Panc1 (cell line): ENCODE data around the gene OR1A2. TPM values are rescaled to one million over a fixed set of nuclear protein-coding genes. Genes with fewer than 3 reads are reported as not detected.

Experiments used
- ATAC-seq: fragments of 200-7000 bp; cut with Tn5 transposase; 2 replicates; pipeline ENCODE4 v1.9.1; 2020; ENCODE audit warnings: mild to moderate bottlenecking, moderate library complexity
- BruUV-seq: library from RNA; stranded (reverse); fragments of 400-500 nt; replicated peaks from 2 replicates; lab custom pipeline; 2021; lab: Mats Ljungman, UMichigan
- CTCF ChIA-PET: fragments of 300-600 bp; sonication (Branson Sonifier 250); formaldehyde crosslinking; loops from one replicate; lab custom pipeline; 2022; ENCODE audit warnings: antibody characterized with exemption; lab: Charles Lee
- POLR2A ChIA-PET: fragments of 300-600 bp; sonication (Branson Sonifier 250); formaldehyde crosslinking; loops from one replicate; lab custom pipeline; 2022; ENCODE audit warnings: antibody characterized with exemption; lab: Charles Lee
- DNase-seq: peaks from one replicate; pipeline ENCODE4 v3.0.0-alpha.2; 2010; ENCODE audit warnings: low read depth, low spot score
- H3K27ac ChIP-seq: 2 replicates; pipeline ENCODE4 v1.5.1; 2011; ENCODE audit warnings: mild to moderate bottlenecking, low read length, inconsistent platforms
- H3K27me3 ChIP-seq: fragments of 200-500 bp; sonication (Bioruptor generic); 2 replicates; pipeline ENCODE4 v1.6.0; 2014; ENCODE audit warnings: low read length, inconsistent platforms; ENCODE audit not compliant: control insufficient read depth, insufficient read depth
- H3K36me3 ChIP-seq: fragments of 200-500 bp; sonication (Bioruptor generic); 2 replicates; pipeline ENCODE4 v1.5.1; 2014; ENCODE audit warnings: inconsistent platforms, mild to moderate bottlenecking, low read length, moderate library complexity; ENCODE audit not compliant: control insufficient read depth, insufficient read depth
- H3K4me1 ChIP-seq: 2 replicates; pipeline ENCODE4 v1.5.1; 2011; ENCODE audit warnings: inconsistent platforms, mild to moderate bottlenecking, low read length, moderate library complexity; ENCODE audit not compliant: control insufficient read depth, insufficient read depth
- H3K4me3 ChIP-seq, 2 experiments: 2 replicates each; pipeline ENCODE4 v1.5.1; 2011 to 2012; ENCODE audit warnings: low read depth in 2 of 2, low read length in 2 of 2, mild to moderate bottlenecking in 2 of 2, inconsistent platforms in 1 of 2, moderate library complexity in 1 of 2
- H3K9me3 ChIP-seq: fragments of 200-500 bp; sonication (Bioruptor generic); 2 replicates; pipeline ENCODE4 v1.5.1; 2014; ENCODE audit warnings: low read depth, mild to moderate bottlenecking, inconsistent platforms, low read length, moderate library complexity; ENCODE audit not compliant: control insufficient read depth, insufficient read depth
- POLR2AphosphoS5 ChIP-seq: IDR thresholded peaks from 2 replicates; pipeline ENCODE4 v1.6.1; 2012; ENCODE audit warnings: mild to moderate bottlenecking, low read depth, low read length, moderate library complexity
- SIN3A ChIP-seq: IDR thresholded peaks from 2 replicates; pipeline ENCODE4 v1.6.1; 2012; ENCODE audit warnings: low read depth, mild to moderate bottlenecking, low read length, moderate library complexity, borderline replicate concordance; ENCODE audit not compliant: insufficient read depth
- TCF7L2 ChIP-seq: IDR thresholded peaks from 2 replicates; pipeline ENCODE4 v1.6.1; 2011; ENCODE audit warnings: mild to moderate bottlenecking, low read depth, low read length, inconsistent platforms
- in situ Hi-C: cut with HindIII; loops from 2 replicates; pipeline ENCODE4 v1.10.0; 2016; ENCODE audit warnings: low sequenced_read_pairs, low pct_unique_long_range_greater_than_20kb
- intact Hi-C: fragments of 100-400 bp; cut with micrococcal nuclease; formaldehyde crosslinking; loops from one replicate; pipeline ENCODE4 v1.10.0; 2022; ENCODE audit not compliant: unreplicated experiment
- total RNA-seq: library from RNA; stranded (reverse); gene quantifications from one replicate; pipeline ENCODE4 v1.2.1, GENCODE V29; 2021; ENCODE audit not compliant: unreplicated experiment
- TF ChIP-seq, protein P1 (sequence below): fragments of 450-650 bp; IDR thresholded peaks from 2 replicates; pipeline ENCODE4 v1.5.1; 2017; ENCODE audit warnings: mild to moderate bottlenecking
- TF ChIP-seq, protein P2 (sequence below), 2 experiments: IDR thresholded peaks; 2 replicates each; pipeline ENCODE4 v1.6.1; 2011 to 2012; ENCODE audit warnings: low read depth in 2 of 2, control low read depth in 1 of 2, low read length in 1 of 2, mild to moderate bottlenecking in 1 of 2, moderate library complexity in 1 of 2; ENCODE audit not compliant: insufficient read depth in 1 of 2

Gene OR1A2
- total RNA-seq, 1 experiment from 2014 or later, result not detected

DNA sequence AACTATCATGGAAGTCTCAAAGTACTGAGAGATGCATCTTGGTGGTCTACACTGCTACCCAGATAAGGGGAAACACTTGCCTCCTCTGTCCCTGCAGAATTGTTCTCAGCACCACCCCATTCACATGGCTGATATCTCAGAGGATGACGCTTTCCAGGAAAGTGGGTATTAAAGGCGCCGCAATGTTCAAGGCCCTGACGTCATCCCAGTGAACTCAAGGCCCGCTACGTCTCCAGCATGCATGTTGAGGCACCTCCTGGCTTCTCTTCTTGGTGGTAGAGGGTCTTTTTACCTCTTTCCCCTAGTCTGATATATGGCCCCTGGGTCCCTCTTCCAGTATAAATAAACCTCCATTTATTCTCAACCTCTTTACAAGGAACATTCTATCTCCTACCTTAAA is 11.2 kb downstream of the OR1A2 start:
- intact Hi-C loops (no loop called here), in situ Hi-C loops (no loop called here)
- DNase-seq, result no peak
- H3K9me3 ChIP-seq, result no peaks in the 10 kb centered on the region
- H3K4me3 ChIP-seq, result no peak overlapping the region
- H3K36me3 ChIP-seq, result no peaks in the 10 kb centered on the region
- H3K4me1 ChIP-seq, result no peaks in the 10 kb centered on the region
- BruUV-seq, result no TSS peak
- no peak overlapping the region for H3K27ac ChIP-seq
- ChIA-PET POLR2A (interaction anchor here (0.5 kb wide), 1 partner anchor 246 kb away, joined by 9 read pairs; no protein-coding TSS in a partner anchor), CTCF (no interaction called here)
- ATAC-seq, result no peak
- TF ChIP-seq, protein P1, sequence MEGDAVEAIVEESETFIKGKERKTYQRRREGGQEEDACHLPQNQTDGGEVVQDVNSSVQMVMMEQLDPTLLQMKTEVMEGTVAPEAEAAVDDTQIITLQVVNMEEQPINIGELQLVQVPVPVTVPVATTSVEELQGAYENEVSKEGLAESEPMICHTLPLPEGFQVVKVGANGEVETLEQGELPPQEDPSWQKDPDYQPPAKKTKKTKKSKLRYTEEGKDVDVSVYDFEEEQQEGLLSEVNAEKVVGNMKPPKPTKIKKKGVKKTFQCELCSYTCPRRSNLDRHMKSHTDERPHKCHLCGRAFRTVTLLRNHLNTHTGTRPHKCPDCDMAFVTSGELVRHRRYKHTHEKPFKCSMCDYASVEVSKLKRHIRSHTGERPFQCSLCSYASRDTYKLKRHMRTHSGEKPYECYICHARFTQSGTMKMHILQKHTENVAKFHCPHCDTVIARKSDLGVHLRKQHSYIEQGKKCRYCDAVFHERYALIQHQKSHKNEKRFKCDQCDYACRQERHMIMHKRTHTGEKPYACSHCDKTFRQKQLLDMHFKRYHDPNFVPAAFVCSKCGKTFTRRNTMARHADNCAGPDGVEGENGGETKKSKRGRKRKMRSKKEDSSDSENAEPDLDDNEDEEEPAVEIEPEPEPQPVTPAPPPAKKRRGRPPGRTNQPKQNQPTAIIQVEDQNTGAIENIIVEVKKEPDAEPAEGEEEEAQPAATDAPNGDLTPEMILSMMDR, result no peak
- TF ChIP-seq TCF7L2 (no peak), POLR2AphosphoS5 (no peak), SIN3A (no peak)
- TF ChIP-seq, protein P2, sequence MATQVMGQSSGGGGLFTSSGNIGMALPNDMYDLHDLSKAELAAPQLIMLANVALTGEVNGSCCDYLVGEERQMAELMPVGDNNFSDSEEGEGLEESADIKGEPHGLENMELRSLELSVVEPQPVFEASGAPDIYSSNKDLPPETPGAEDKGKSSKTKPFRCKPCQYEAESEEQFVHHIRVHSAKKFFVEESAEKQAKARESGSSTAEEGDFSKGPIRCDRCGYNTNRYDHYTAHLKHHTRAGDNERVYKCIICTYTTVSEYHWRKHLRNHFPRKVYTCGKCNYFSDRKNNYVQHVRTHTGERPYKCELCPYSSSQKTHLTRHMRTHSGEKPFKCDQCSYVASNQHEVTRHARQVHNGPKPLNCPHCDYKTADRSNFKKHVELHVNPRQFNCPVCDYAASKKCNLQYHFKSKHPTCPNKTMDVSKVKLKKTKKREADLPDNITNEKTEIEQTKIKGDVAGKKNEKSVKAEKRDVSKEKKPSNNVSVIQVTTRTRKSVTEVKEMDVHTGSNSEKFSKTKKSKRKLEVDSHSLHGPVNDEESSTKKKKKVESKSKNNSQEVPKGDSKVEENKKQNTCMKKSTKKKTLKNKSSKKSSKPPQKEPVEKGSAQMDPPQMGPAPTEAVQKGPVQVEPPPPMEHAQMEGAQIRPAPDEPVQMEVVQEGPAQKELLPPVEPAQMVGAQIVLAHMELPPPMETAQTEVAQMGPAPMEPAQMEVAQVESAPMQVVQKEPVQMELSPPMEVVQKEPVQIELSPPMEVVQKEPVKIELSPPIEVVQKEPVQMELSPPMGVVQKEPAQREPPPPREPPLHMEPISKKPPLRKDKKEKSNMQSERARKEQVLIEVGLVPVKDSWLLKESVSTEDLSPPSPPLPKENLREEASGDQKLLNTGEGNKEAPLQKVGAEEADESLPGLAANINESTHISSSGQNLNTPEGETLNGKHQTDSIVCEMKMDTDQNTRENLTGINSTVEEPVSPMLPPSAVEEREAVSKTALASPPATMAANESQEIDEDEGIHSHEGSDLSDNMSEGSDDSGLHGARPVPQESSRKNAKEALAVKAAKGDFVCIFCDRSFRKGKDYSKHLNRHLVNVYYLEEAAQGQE (IDR thresholded peaks at IDR 0.05; ENCODE audit: insufficient read depth in 1 of 2, low read depth in 2 of 2, low read length in 1 of 2), result no peak
- no peaks in the 10 kb centered on the region for H3K27me3 ChIP-seq

DNA sequence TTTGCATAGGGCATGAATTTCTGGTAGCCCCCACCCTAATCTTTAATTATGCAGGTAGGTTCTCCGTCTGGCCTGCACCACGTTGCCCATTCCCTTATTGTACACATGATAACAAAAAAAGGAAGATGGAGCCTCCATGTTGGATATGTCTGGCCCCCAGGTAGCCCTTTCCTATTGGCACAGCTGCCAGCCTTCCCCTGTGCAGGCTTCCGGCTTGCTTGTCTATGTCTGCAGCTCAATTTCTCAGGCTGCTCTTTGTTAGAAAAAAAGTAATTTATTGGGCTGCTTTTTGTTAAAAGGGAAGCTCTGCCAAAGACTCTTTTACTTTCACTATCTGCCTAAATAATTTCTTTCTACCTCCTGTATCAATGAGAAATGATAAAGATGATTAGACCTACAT is 15.7 kb downstream of the OR1A2 start:
- POLR2A ChIA-PET, result no interaction called here
- TF ChIP-seq POLR2AphosphoS5 (no peak), SIN3A (no peak), TCF7L2 (no peak)
- TF ChIP-seq, protein P1, result no peak
- TF ChIP-seq, protein P2 (IDR thresholded peaks at IDR 0.05; ENCODE audit: insufficient read depth in 1 of 2, low read depth in 2 of 2, low read length in 1 of 2), result no peak

More for the DNA sequence above, 15.7 kb downstream of the OR1A2 start:
- no peaks in the 10 kb centered on the region for H3K36me3 ChIP-seq
- no peaks in the 10 kb centered on the region for H3K4me1 ChIP-seq
- no peak overlapping the region for H3K27ac ChIP-seq
- no peaks in the 10 kb centered on the region for H3K9me3 ChIP-seq
- no TSS peak for BruUV-seq
- intact Hi-C loops, result no loop called here
- ATAC-seq (no peak), DNase-seq (no peak)
- H3K27me3 ChIP-seq, result no peaks in the 10 kb centered on the region; the same call in 1 of the 2 replicates
- no peak overlapping the region for H3K4me3 ChIP-seq
- CTCF ChIA-PET, result no interaction called here
- in situ Hi-C loops, result no loop called here
